WERI-Rb-1 (cell line): ENCODE results near the gene USP32.
"Not testable (repeated sequence)": the region's sequence is repeated elsewhere in the genome, so short reads cannot be mapped to it uniquely, and the experiment has no call there.

Experiments used
- DNase-seq: peaks from one replicate; pipeline ENCODE4 v3.0.0-alpha.2; 2020
- H3K27ac ChIP-seq: fragments of 250-450 bp; sonication (Bioruptor Pico); 2 replicates; pipeline ENCODE4 v1.5.1; 2020; ENCODE audit warnings: mild to moderate bottlenecking, moderate library complexity
- H3K27me3 ChIP-seq: fragments of 250-450 bp; sonication (Bioruptor Pico); 2 replicates; pipeline ENCODE4 v1.5.1; 2021; ENCODE audit warnings: mild to moderate bottlenecking, low read depth, moderate library complexity; ENCODE audit not compliant: insufficient read depth, severe bottlenecking
- H3K36me3 ChIP-seq: fragments of 250-450 bp; sonication (Bioruptor Pico); 2 replicates; pipeline ENCODE4 v1.5.1; 2020; ENCODE audit warnings: mild to moderate bottlenecking, moderate library complexity
- H3K4me3 ChIP-seq: 2 replicates; pipeline ENCODE4 v1.5.1; 2011; ENCODE audit warnings: low read depth, mild to moderate bottlenecking, control low read depth, low read length
- H3K9me3 ChIP-seq: fragments of 250-450 bp; sonication (Bioruptor Pico); 2 replicates; pipeline ENCODE4 v1.5.1; 2021; ENCODE audit warnings: mild to moderate bottlenecking, moderate library complexity; ENCODE audit not compliant: severe bottlenecking
- TF ChIP-seq, protein P1 (sequence below): IDR thresholded peaks from 2 replicates; pipeline ENCODE4 v1.5.1; 2011; ENCODE audit warnings: low read depth, mild to moderate bottlenecking, control low read depth, inconsistent platforms, low read length

The USP32 gene

DNA sequence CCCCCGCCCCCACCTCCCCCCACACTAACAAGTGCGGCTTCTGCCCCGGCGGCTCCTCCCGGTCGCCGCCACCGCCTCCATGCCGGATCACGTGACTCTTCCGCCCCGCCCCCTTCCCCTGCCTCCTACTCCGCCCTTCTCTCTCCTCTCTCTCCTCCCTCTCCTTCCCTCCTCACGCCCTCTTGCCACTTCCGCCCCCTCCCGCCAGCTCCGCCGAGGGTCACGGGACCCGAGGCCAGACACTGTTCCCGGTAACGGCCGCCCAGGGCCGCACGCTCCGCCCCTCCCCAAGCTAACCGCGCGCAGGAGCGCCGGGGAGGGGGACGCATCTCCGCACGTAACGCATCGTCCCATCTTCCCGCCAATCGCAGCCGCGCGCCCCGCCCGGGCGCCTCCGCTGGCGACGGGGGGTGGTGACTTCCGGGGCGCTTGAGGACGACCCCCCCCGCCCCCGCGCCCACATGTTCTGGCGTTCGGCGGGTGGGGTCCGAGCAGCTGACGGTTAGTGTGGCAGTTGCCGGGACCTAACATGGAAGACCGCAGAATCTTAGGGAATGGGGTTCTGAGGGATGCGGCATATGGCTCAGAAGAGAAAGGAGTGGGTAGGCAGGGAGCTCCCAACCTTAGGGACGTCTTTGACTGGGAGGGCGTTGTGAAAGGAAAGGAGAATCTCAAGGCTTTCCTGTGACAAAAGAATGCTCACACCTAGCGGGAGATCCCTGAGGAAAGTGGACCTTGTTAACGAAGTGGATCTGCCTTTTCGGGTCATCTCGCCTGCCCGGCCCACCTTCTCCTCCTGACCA lies at the start of gene USP32:
USP32 (minus strand) TSS at position 92 of the 803 bp plus-strand sequence. CDS start 194 bp downstream, outside the sequence.
- Histone ChIP-seq H3K36me3 (no peaks in the 10 kb centered on the region), H3K27ac (peak within 1 kb of the TSS; percentile 85), H3K9me3 (no peaks in the 10 kb centered on the region), H3K27me3 (no peaks in the 10 kb centered on the region), H3K4me3 (peak within 1 kb of the TSS; percentile 59)
- TF ChIP-seq, protein P1, sequence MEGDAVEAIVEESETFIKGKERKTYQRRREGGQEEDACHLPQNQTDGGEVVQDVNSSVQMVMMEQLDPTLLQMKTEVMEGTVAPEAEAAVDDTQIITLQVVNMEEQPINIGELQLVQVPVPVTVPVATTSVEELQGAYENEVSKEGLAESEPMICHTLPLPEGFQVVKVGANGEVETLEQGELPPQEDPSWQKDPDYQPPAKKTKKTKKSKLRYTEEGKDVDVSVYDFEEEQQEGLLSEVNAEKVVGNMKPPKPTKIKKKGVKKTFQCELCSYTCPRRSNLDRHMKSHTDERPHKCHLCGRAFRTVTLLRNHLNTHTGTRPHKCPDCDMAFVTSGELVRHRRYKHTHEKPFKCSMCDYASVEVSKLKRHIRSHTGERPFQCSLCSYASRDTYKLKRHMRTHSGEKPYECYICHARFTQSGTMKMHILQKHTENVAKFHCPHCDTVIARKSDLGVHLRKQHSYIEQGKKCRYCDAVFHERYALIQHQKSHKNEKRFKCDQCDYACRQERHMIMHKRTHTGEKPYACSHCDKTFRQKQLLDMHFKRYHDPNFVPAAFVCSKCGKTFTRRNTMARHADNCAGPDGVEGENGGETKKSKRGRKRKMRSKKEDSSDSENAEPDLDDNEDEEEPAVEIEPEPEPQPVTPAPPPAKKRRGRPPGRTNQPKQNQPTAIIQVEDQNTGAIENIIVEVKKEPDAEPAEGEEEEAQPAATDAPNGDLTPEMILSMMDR, result 0 out of 2 replicates have a peak, but pooled peaks have one; percentile 5
- peak; percentile 100 for DNase-seq

- no peaks in the 10 kb centered on the region for H3K36me3 ChIP-seq
- no peaks in the 10 kb centered on the region for H3K9me3 ChIP-seq
- no peak overlapping the region for H3K27ac ChIP-seq
- DNase-seq, result no peak
- H3K27me3 ChIP-seq, result no peaks in the 10 kb centered on the region
- TF ChIP-seq, protein P1, result no peak
- no peak overlapping the region for H3K4me3 ChIP-seq
Observed at GRCh38 chr17:60439501-60439900, 47.6 kb upstream of the USP32 start.

- TF ChIP-seq, protein P1, result no peak
- Histone ChIP-seq H3K4me3 (no peak overlapping the region), H3K27me3 (no peaks in the 10 kb centered on the region), H3K9me3 (peaks cover 13% of the 10 kb centered on the region), H3K27ac (no peak overlapping the region), H3K36me3 (no peaks in the 10 kb centered on the region)
- no peak for DNase-seq
Observed at GRCh38 chr17:60436676-60437075, 44.7 kb upstream of the USP32 start.

- H3K27ac ChIP-seq, result no peak overlapping the region
- H3K27me3 ChIP-seq, result no peaks in the 10 kb centered on the region
- H3K36me3 ChIP-seq, result no peaks in the 10 kb centered on the region
- H3K9me3 ChIP-seq, result peaks cover 13% of the 10 kb centered on the region
- H3K4me3 ChIP-seq, result no peak overlapping the region
- TF ChIP-seq, protein P1, result peak; percentile 91
- peak; percentile 55 for DNase-seq
Observed at GRCh38 chr17:60435244-60436167, 43.6 kb upstream of the USP32 start.

GRCh38 chr17:60433021-60433997 lies 41.4 kb upstream of the USP32 start:
- H3K36me3 ChIP-seq, DNase-seq: not testable (repeated sequence)

GRCh38 chr17:60430561-60430960 lies 38.6 kb upstream of the USP32 start:
- peaks cover 13% of the 10 kb centered on the region for H3K9me3 ChIP-seq
- not testable (repeated sequence) for H3K36me3 ChIP-seq, DNase-seq, H3K4me3 ChIP-seq, H3K27ac ChIP-seq, H3K27me3 ChIP-seq

More at GRCh38 chr17:60433021-60433997, 41.4 kb upstream of the USP32 start:
- H3K27me3 ChIP-seq, H3K4me3 ChIP-seq, H3K27ac ChIP-seq: not testable (repeated sequence)
- H3K9me3 ChIP-seq, result peaks cover 13% of the 10 kb centered on the region

- H3K4me3 ChIP-seq, H3K36me3 ChIP-seq, H3K27me3 ChIP-seq, H3K27ac ChIP-seq, DNase-seq: not testable (repeated sequence)
- peaks cover 13% of the 10 kb centered on the region for H3K9me3 ChIP-seq
Observed at GRCh38 chr17:60428491-60428890, 36.6 kb upstream of the USP32 start.
